ENCODE results near the gene GOLGA8H.
"Not testable (repeated sequence)": the region's sequence is repeated elsewhere in the genome, so short reads cannot be mapped to it uniquely, and the experiment has no call there.

Gene GOLGA8H

GRCh38 chr15:30603796-30604195 is at the start of gene GOLGA8H:
TSS of gene GOLGA8H (plus strand) at chr15:30604028. CDS start at chr15:30604126, 98 bp downstream.
- not testable (repeated sequence) for DNase-seq (ENCODE audit: low read depth)

GRCh38 chr15:30566949-30567348 is 36.9 kb upstream of the GOLGA8H start:
- DNase-seq (ENCODE audit: low read depth): not testable (repeated sequence)

DNA sequence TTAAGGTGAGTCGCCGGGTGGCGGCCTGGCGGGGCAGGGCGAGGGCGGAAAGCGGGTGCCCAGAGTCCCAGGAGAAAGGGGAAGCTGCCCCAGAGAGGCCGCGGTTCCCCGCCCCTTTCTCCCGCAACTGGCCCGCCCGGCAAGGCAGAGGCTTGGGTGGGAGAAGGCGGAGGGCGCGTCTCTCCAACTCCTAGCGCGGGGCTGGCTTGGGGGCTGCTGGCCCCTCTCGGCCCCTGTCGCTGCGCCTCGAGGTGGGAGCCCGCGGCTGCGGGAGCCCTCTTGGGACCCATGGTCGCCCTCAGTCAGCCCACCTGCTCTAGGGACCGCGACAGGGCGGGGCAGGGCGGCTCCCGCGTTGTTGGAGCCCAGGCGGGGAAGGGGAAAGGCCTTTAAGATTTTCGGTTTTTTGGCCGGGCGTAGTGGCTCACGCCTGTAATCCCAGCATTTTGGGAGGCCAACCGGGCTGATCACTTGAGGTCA is 30.8 kb upstream of the GOLGA8H start:
- not testable (repeated sequence) for DNase-seq (ENCODE audit: low read depth)

DNA sequence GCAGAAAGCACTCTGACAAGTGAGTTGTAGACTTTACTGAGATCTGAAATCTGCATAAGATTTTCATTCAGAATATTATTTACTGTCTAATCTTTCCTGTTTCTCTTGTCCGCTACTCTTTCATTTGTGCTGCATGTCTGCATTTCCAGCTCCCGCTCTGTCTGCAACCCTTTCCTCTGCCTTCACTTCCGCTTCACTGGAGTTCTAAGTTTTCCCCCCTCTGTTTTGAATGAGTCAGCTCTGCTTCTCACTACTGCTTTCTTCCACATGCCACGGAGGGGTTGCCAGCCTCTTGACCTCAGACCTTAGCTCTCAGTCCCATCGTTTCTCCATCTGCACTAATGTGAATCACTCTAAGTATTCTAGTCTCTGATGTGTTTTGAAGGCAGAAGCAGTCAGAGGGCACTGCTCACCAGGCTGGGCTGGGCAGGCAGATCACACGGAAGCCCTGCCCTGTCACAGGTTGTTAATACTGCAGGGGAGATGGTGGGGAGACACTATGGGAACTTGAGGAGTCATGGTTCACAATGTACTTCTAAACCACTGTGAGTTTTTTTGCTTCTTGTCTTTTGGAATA is 24.3 kb upstream of the GOLGA8H start:
- not testable (repeated sequence) for DNase-seq (ENCODE audit: low read depth)

DNA sequence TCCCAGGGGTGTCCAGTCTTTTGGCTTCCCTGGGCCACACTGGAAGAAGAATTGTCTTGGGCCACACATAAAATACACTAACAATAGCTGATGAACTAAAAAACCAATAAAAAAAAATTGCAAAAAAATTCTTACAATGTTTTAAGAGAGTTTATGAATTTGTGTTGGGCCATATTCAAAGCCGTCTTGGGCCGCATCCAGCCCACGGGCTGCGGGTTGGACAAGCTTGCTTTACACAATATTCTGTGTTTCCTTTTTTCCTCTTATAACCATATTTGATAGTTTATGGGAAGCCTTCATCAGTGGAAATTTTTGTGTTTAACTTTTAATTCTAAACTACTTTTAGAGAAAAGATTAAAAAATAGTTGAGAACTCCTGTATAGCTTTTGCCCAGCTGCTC is 23.1 kb upstream of the GOLGA8H start:
- DNase-seq (ENCODE audit: low read depth): not testable (repeated sequence)

- DNase-seq (ENCODE audit: low read depth): not testable (repeated sequence)
Observed at GRCh38 chr15:30598953-30599352, 4.9 kb upstream of the GOLGA8H start.

GRCh38 chr15:30612271-30612670 is 8.4 kb downstream of the GOLGA8H start:
- not testable (repeated sequence) for DNase-seq (ENCODE audit: low read depth)

GRCh38 chr15:30621342-30621741 is 17.5 kb downstream of the GOLGA8H start:
- DNase-seq (ENCODE audit: low read depth): not testable (repeated sequence)

DNA sequence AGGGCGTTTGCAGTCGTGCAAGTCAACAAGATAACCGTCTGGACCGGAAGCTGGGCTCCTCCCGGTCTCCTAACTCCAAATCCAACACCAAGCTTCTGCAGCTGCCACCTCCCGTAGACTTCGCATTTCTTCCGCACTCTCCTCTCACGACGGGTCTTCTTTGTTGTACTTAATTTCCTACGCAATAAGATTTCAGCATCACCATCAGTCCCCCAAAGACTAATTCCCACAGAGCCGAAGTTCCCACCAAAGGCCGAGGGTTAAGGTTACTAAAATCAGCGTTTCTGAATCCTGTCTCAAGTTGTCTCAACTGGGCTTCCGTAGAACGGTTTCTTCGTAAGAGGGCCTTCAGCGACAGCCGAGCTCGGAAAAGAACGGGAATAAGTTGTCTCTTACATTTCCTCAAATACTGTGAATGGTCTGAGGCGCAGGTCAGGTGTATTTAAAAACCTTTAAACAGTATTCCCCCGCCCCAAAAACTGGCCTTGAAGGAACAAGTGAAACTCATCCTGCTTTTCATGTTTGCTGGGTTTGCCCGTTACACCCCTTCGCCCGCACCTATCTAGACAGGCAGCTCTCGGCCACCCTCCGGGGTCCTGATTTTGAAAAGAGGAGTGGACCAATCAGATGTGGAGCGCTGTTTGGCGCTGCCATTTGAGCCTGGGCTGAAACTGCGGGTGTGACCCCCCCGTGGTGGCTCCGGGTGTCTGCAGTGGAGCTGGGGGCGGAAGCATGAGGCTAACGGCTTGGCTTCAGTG is 21.8 kb downstream of the GOLGA8H start, which contains the start of gene ARHGAP11B:
Gene ARHGAP11B (plus strand): TSS at position 693 of the 758 bp plus-strand sequence.
- peak; percentile 91 for DNase-seq (ENCODE audit: low read depth)

GRCh38 chr15:30626194-30626565 is 22.4 kb downstream of the GOLGA8H start:
- not testable (repeated sequence) for DNase-seq (ENCODE audit: low read depth)

DNA sequence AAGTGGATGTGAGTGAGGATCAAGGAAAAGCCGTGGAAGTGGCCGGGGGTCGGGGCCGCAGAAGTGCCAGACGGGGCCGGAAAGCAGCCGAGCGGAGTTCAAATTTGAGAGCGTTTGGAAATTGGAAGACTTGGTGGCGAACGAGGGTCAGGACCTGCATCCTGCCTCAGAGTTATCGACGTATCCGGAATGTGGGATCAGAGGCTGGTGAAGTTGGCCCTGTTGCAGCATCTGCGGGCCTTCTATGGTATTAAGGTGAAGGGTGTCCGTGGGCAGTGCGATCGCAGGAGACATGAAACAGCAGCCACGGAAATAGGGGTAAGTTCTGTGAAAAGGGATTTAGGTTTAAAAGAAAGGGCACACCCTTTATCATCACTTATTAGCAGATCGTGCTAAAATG is 22.8 kb downstream of the GOLGA8H start:
- not testable (repeated sequence) for DNase-seq (ENCODE audit: low read depth)

- no peak for DNase-seq (ENCODE audit: low read depth)
Observed at GRCh38 chr15:30650012-30650929, 46.4 kb downstream of the GOLGA8H start.

GRCh38 chr15:30661154-30661553 is 57.3 kb downstream of the GOLGA8H start:
- DNase-seq (ENCODE audit: low read depth): not testable (repeated sequence)
